Kidney (tissue), 14 donors: ENCODE results near the gene MEGF6. TPM values are rescaled to one million over a fixed set of nuclear protein-coding genes. Genes with fewer than 3 reads are reported as not detected.

Experiments used
- DNase-seq, 5 donors: peaks; one replicate each; pipeline ENCODE4 v3.0.0-alpha.2; 2013 to 2020
- FAIRE-seq: peaks from 2 replicates; lab custom pipeline; 2012; peaks lifted over from hg19 to GRCh38; lab: Jason Lieb, UNC
- H3K27ac ChIP-seq, 2 donors: one replicate each; pipeline ENCODE4 v1.7.0; 2013; ENCODE audit warnings: low read depth in 2 of 2, low read length in 2 of 2, inconsistent platforms in 1 of 2
- H3K27me3 ChIP-seq: one replicate; pipeline ENCODE4 v1.7.1; 2013; ENCODE audit warnings: low read length, inconsistent platforms; ENCODE audit not compliant: control insufficient read depth, insufficient read depth
- H3K36me3 ChIP-seq, 3 donors: one replicate each; pipeline versions ENCODE4 v1.7.0 to v1.7.1; 2013; ENCODE audit warnings: low read length in 3 of 3, control low read depth in 1 of 3, inconsistent platforms in 1 of 3; ENCODE audit not compliant: insufficient read depth in 3 of 3, control insufficient read depth in 2 of 3
- H3K4me1 ChIP-seq, 3 donors: one replicate each; pipeline versions ENCODE4 v1.7.0 to v1.7.1; 2013; ENCODE audit warnings: low read length in 3 of 3, inconsistent platforms in 1 of 3, low read depth in 1 of 3; ENCODE audit not compliant: control insufficient read depth in 2 of 3, insufficient read depth in 2 of 3
- H3K4me3 ChIP-seq, 3 donors: one replicate each; pipeline versions ENCODE4 v1.7.0 to v1.8.1; 2013; ENCODE audit warnings: low read length in 3 of 3, control low read depth in 1 of 3, inconsistent platforms in 1 of 3
- H3K9ac ChIP-seq, 3 donors: one replicate each; pipeline versions ENCODE4 v1.7.0 to v1.7.1; 2013; ENCODE audit warnings: low read length in 3 of 3, control low read depth in 1 of 3, inconsistent platforms in 1 of 3
- H3K9me3 ChIP-seq, 3 donors: one replicate each; pipeline versions ENCODE4 v1.7.0 to v1.7.1; 2013; ENCODE audit warnings: low read length in 3 of 3, control low read depth in 1 of 3, inconsistent platforms in 1 of 3; ENCODE audit not compliant: control insufficient read depth in 2 of 3, insufficient read depth in 1 of 3
- intact Hi-C: fragments of 100-400 bp; cut with DNase I; formaldehyde crosslinking; loops from one replicate; pipeline ENCODE4 v1.11.1; 2022
- polyA plus RNA-seq: library from polyadenylated mRNA; stranded (reverse); fragments of 350-450 nt; fragmentation: Illumina TruSeq; extraction: RNeasy Lipid Tissue Mini Kit (QIAGEN cat#74804); gene quantifications from one replicate; pipeline ENCODE4 v1.2.3, GENCODE V29; 2014; ENCODE audit warnings: low read depth, low replicate concordance; ENCODE audit not compliant: insufficient read depth
- total RNA-seq: library from RNA; stranded (reverse); fragmentation: NEBNext Ultra II Directional; extraction: Animal tissue kit (Norgen Biotek cat#: 25700); gene quantifications from one replicate; pipeline ENCODE4 v1.2.1, GENCODE V29; 2021
- TF ChIP-seq, protein P1 (sequence below): IDR thresholded peaks from 3 replicates; pipeline ENCODE4 v1.5.1; 2012; ENCODE audit warnings: mild to moderate bottlenecking, moderate library complexity, borderline replicate concordance; ENCODE audit not compliant: insufficient read depth; ENCODE audit errors: extremely low read depth
- donor health status: control.
- donor health status: control.
- donor health status: control.
- donor health status: control.
- donor health status: control.
- donor health status: DM: yes; HTN: yes; CAD: no.
- donor health status: Normal renal cell carcinoma (clear cell type).

Gene MEGF6
- total and polyA plus RNA-seq, 2 donors from 2014 or later: 2.8 to 10.9 TPM

- FAIRE-seq: no peak
- H3K27me3 ChIP-seq: no peaks in the 10 kb centered on the region
- H3K4me1 ChIP-seq: peaks cover 0 to 3% (median 0%) of the 10 kb centered on the region in 3 donors
- H3K27ac ChIP-seq: no peak overlapping the region
- no peak overlapping the region for H3K9ac ChIP-seq
- TF ChIP-seq, protein P1, sequence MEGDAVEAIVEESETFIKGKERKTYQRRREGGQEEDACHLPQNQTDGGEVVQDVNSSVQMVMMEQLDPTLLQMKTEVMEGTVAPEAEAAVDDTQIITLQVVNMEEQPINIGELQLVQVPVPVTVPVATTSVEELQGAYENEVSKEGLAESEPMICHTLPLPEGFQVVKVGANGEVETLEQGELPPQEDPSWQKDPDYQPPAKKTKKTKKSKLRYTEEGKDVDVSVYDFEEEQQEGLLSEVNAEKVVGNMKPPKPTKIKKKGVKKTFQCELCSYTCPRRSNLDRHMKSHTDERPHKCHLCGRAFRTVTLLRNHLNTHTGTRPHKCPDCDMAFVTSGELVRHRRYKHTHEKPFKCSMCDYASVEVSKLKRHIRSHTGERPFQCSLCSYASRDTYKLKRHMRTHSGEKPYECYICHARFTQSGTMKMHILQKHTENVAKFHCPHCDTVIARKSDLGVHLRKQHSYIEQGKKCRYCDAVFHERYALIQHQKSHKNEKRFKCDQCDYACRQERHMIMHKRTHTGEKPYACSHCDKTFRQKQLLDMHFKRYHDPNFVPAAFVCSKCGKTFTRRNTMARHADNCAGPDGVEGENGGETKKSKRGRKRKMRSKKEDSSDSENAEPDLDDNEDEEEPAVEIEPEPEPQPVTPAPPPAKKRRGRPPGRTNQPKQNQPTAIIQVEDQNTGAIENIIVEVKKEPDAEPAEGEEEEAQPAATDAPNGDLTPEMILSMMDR: no peak
- H3K4me3 ChIP-seq: no peak overlapping the region
- no peaks in the 10 kb centered on the region for H3K9me3 ChIP-seq
- DNase-seq: no peak
- H3K36me3 ChIP-seq: no peaks in the 10 kb centered on the region
- intact Hi-C loops: no loop called here
Observed at GRCh38 chr1:3546048-3546384, 65.3 kb downstream of the MEGF6 start.

- DNase-seq: peak in 3 of 5 donors; percentile 46 to 90 (median 79)
- no peaks in the 10 kb centered on the region for H3K36me3 ChIP-seq
- no peaks in the 10 kb centered on the region for H3K27me3 ChIP-seq
- H3K9ac ChIP-seq: no peak overlapping the region
- intact Hi-C loops: no loop called here
- no peak overlapping the region for H3K27ac ChIP-seq
- H3K4me1 ChIP-seq: peaks cover 0 to 3% (median 0%) of the 10 kb centered on the region in 3 donors
- FAIRE-seq: no peak
- no peaks in the 10 kb centered on the region for H3K9me3 ChIP-seq
- TF ChIP-seq, protein P1: no peak
- no peak overlapping the region for H3K4me3 ChIP-seq
Observed at GRCh38 chr1:3545363-3546047, 65.8 kb downstream of the MEGF6 start.

DNA sequence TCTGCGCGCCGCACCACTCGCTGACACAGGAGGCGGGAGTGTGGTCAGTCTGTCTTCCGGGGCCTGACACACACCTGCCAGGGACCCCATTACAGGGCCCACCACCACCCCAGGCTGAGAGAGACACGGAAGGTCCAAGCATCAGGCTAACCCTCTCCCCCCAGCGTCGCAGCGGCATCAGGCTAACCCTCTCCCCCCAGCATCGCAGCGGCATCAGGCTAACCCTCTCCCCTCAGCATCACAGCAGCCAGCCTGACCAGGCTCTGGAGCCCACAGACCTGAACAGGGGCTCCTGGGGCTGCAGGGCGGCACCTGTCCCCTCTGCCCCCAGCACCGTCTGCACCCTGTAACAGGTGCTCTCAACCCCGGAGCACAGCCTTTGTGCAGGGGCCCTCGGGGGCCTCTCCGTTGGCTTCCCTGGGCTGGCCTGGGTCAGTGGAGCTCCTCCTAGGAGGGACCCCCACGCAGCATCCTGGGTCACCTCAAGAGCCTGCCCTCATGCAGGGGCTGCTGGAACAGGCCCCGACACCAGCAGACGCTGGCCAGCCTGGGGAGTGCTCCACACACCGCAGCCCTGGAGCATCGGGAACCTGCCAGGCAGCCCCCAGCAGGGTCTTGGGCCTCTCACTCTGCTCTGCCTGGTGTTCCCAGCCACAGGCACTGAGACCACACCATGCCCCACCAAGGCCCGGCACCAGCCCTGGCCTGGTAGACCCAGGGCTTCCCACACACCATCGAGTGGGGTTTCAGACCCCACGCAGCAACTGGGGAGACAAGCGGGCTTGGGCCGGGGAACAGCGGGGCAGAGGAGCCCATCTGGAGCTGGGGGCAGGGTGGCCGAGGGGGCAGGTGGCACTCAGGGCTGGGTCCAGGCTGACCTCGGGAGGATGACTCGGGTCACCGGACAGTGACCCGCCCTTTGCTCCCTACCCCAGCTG lies 67.0 kb downstream of the MEGF6 start:
- H3K9ac ChIP-seq: no peak overlapping the region
- peaks cover 0 to 3% (median 0%) of the 10 kb centered on the region in 3 donors for H3K4me1 ChIP-seq
- H3K9me3 ChIP-seq: no peaks in the 10 kb centered on the region
- no peak overlapping the region for H3K4me3 ChIP-seq
- FAIRE-seq (no peak), DNase-seq (no peak)
- no peaks in the 10 kb centered on the region for H3K36me3 ChIP-seq
- intact Hi-C loops: no loop called here
- TF ChIP-seq, protein P1: no peak
- no peak overlapping the region for H3K27ac ChIP-seq
- no peaks in the 10 kb centered on the region for H3K27me3 ChIP-seq
